ENCODE measurements around the gene ERBB4. TPM values are rescaled to one million over a fixed set of nuclear protein-coding genes. Genes with fewer than 3 reads are reported as not detected.

Gene ERBB4
- total and polyA plus RNA-seq, 10 of the 15 experiments (the other 5 are each of a cell fraction or from before 2014, with no cell fraction given): under 0.01 to 0.23 (median 0.01) TPM; not detected in 4

DNA sequence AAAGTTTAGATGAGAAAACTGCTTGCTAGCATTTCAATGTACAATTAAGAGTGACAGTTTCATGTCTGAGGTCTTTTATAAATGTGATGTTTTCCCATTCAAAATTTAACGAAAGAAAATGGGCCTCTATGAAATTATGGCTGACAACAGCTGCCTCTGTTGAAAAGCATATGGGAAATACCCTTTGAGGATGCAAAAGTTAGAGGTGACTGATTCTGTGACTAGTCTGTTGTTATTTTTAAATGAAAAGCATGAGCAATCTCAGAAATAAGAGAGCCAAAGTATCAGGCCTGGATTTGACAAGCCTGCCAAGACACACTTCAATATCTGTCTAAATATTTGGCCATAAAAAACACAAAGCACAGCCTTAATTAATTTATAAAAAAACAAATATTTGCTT lies 580.8 kb downstream of the ERBB4 start (continued):
- TF ChIP-seq, protein P1, sequence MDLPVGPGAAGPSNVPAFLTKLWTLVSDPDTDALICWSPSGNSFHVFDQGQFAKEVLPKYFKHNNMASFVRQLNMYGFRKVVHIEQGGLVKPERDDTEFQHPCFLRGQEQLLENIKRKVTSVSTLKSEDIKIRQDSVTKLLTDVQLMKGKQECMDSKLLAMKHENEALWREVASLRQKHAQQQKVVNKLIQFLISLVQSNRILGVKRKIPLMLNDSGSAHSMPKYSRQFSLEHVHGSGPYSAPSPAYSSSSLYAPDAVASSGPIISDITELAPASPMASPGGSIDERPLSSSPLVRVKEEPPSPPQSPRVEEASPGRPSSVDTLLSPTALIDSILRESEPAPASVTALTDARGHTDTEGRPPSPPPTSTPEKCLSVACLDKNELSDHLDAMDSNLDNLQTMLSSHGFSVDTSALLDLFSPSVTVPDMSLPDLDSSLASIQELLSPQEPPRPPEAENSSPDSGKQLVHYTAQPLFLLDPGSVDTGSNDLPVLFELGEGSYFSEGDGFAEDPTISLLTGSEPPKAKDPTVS (IDR thresholded peaks at IDR 0.05; ENCODE audit: low read depth, low read length): no peak
- TF ChIP-seq, protein P2, sequence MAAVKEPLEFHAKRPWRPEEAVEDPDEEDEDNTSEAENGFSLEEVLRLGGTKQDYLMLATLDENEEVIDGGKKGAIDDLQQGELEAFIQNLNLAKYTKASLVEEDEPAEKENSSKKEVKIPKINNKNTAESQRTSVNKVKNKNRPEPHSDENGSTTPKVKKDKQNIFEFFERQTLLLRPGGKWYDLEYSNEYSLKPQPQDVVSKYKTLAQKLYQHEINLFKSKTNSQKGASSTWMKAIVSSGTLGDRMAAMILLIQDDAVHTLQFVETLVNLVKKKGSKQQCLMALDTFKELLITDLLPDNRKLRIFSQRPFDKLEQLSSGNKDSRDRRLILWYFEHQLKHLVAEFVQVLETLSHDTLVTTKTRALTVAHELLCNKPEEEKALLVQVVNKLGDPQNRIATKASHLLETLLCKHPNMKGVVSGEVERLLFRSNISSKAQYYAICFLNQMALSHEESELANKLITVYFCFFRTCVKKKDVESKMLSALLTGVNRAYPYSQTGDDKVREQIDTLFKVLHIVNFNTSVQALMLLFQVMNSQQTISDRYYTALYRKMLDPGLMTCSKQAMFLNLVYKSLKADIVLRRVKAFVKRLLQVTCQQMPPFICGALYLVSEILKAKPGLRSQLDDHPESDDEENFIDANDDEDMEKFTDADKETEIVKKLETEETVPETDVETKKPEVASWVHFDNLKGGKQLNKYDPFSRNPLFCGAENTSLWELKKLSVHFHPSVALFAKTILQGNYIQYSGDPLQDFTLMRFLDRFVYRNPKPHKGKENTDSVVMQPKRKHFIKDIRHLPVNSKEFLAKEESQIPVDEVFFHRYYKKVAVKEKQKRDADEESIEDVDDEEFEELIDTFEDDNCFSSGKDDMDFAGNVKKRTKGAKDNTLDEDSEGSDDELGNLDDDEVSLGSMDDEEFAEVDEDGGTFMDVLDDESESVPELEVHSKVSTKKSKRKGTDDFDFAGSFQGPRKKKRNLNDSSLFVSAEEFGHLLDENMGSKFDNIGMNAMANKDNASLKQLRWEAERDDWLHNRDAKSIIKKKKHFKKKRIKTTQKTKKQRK (IDR thresholded peaks at IDR 0.05; ENCODE audit: low read depth, low read length): no peak
- no peak for TF ChIP-seq DPF2 (IDR thresholded peaks at IDR 0.05)
- no peak for TF ChIP-seq BMI1 (IDR thresholded peaks at IDR 0.05; ENCODE audit: borderline replicate concordance)
- no peak for TF ChIP-seq FOXK2 (IDR thresholded peaks at IDR 0.05)
- no peak for TF ChIP-seq EGR1 (IDR thresholded peaks at IDR 0.05; ENCODE audit: borderline replicate concordance in 1 of 2, low read depth in 2 of 2, low read length in 2 of 2)
- TF ChIP-seq HDAC6 (IDR thresholded peaks at IDR 0.05; ENCODE audit: unreplicated experiment): no peak
- no peak for TF ChIP-seq SMAD1 (IDR thresholded peaks at IDR 0.05; ENCODE audit: low read depth, partially characterized antibody)
- TF ChIP-seq, protein P3, sequence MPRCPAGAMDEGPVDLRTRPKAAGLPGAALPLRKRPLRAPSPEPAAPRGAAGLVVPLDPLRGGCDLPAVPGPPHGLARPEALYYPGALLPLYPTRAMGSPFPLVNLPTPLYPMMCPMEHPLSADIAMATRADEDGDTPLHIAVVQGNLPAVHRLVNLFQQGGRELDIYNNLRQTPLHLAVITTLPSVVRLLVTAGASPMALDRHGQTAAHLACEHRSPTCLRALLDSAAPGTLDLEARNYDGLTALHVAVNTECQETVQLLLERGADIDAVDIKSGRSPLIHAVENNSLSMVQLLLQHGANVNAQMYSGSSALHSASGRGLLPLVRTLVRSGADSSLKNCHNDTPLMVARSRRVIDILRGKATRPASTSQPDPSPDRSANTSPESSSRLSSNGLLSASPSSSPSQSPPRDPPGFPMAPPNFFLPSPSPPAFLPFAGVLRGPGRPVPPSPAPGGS (IDR thresholded peaks at IDR 0.05; ENCODE audit: borderline replicate concordance, insufficient read depth, low read depth, low read length, poor library complexity, severe bottlenecking): peak; percentile 42
- no peak for TF ChIP-seq KAT2A (conservative IDR thresholded peaks at IDR 0.05; ENCODE audit: control insufficient read depth, low read depth, low read length)
- TF ChIP-seq BRCA1 (IDR thresholded peaks at IDR 0.05; ENCODE audit: low read depth, low read length): no peak
- peak; percentile 92 for TF ChIP-seq FOXM1 (IDR thresholded peaks at IDR 0.05; ENCODE audit: low read depth, low read length)
- no peak for TF ChIP-seq STAT3 (IDR thresholded peaks at IDR 0.05; ENCODE audit: low read depth, low read length)
- TF ChIP-seq ATF7 (IDR thresholded peaks at IDR 0.05; ENCODE audit: low read depth): 0 out of 2 replicates have a peak, but pooled peaks have one; percentile 12
- TF ChIP-seq YY1 (IDR thresholded peaks at IDR 0.05; ENCODE audit: low read depth, low read length): peak; percentile 80
- no peak for TF ChIP-seq RAD51 (IDR thresholded peaks at IDR 0.05)
- TF ChIP-seq, protein P4, sequence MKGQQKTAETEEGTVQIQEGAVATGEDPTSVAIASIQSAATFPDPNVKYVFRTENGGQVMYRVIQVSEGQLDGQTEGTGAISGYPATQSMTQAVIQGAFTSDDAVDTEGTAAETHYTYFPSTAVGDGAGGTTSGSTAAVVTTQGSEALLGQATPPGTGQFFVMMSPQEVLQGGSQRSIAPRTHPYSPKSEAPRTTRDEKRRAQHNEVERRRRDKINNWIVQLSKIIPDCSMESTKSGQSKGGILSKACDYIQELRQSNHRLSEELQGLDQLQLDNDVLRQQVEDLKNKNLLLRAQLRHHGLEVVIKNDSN (IDR thresholded peaks at IDR 0.05; ENCODE audit: borderline replicate concordance, extremely low read length, insufficient read depth, low read depth, low read length): no peak
- TF ChIP-seq, protein P5, sequence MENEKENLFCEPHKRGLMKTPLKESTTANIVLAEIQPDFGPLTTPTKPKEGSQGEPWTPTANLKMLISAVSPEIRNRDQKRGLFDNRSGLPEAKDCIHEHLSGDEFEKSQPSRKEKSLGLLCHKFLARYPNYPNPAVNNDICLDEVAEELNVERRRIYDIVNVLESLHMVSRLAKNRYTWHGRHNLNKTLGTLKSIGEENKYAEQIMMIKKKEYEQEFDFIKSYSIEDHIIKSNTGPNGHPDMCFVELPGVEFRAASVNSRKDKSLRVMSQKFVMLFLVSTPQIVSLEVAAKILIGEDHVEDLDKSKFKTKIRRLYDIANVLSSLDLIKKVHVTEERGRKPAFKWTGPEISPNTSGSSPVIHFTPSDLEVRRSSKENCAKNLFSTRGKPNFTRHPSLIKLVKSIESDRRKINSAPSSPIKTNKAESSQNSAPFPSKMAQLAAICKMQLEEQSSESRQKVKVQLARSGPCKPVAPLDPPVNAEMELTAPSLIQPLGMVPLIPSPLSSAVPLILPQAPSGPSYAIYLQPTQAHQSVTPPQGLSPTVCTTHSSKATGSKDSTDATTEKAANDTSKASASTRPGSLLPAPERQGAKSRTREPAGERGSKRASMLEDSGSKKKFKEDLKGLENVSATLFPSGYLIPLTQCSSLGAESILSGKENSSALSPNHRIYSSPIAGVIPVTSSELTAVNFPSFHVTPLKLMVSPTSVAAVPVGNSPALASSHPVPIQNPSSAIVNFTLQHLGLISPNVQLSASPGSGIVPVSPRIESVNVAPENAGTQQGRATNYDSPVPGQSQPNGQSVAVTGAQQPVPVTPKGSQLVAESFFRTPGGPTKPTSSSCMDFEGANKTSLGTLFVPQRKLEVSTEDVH (IDR thresholded peaks at IDR 0.05; ENCODE audit: low read depth, partially characterized antibody): no peak
